Hepatocyte (in vitro differentiated cells): ENCODE results near the gene LRRC8A. TPM values are rescaled to one million over a fixed set of nuclear protein-coding genes. Genes with fewer than 3 reads are reported as not detected.
A peak's percentile ranks its signal among the peaks of the same experiment; 100 is the strongest.

Experiments
- DNase-seq: peaks from one replicate; pipeline ENCODE4 v3.0.0-alpha.2; 2016; ENCODE audit warnings: low spot score
- H2AFZ ChIP-seq: fragments of 200-600 bp; sonication (generic); 2 replicates; pipeline ENCODE4 v1.6.0; 2016; ENCODE audit warnings: antibody characterized with exemption, mild to moderate bottlenecking
- H3K27ac ChIP-seq: fragments of 200-600 bp; sonication (generic); 2 replicates; pipeline ENCODE4 v1.5.1; 2016; ENCODE audit warnings: mild to moderate bottlenecking
- H3K27me3 ChIP-seq: fragments of 200-600 bp; sonication (generic); 2 replicates; pipeline ENCODE4 v1.6.1; 2016
- H3K36me3 ChIP-seq: fragments of 200-600 bp; sonication (generic); replicated peaks from 2 replicates; pipeline ENCODE4 v1.5.1; 2016; ENCODE audit warnings: low read depth; ENCODE audit not compliant: insufficient read depth
- H3K4me1 ChIP-seq: fragments of 200-600 bp; sonication (generic); 2 replicates; pipeline ENCODE4 v1.5.1; 2016; ENCODE audit warnings: mild to moderate bottlenecking, moderate library complexity; ENCODE audit not compliant: insufficient read depth
- H3K4me2 ChIP-seq: fragments of 200-600 bp; sonication (generic); 2 replicates; pipeline ENCODE4 v1.6.0; 2016
- H3K4me3 ChIP-seq: fragments of 200-600 bp; sonication (generic); 2 replicates; pipeline ENCODE4 v1.5.1; 2016; ENCODE audit warnings: mild to moderate bottlenecking
- H3K79me2 ChIP-seq: fragments of 200-600 bp; sonication (generic); 2 replicates; pipeline ENCODE4 v1.6.0; 2017; ENCODE audit warnings: mild to moderate bottlenecking
- H3K9me2 ChIP-seq: fragments of 200-600 bp; sonication (generic); replicated peaks from 2 replicates; pipeline ENCODE4 v1.6.0; 2017; ENCODE audit warnings: mild to moderate bottlenecking; ENCODE audit not compliant: insufficient read depth
- H3K9me3 ChIP-seq: fragments of 200-600 bp; sonication (generic); 2 replicates; pipeline ENCODE4 v1.5.1; 2016; ENCODE audit warnings: low read depth, mild to moderate bottlenecking
- H4K20me1 ChIP-seq: fragments of 200-600 bp; sonication (generic); 2 replicates; pipeline ENCODE4 v1.6.0; 2016; ENCODE audit warnings: mild to moderate bottlenecking; ENCODE audit not compliant: insufficient read depth, poor library complexity, severe bottlenecking
- EZH2 ChIP-seq: fragments of 200-600 bp; sonication (generic); IDR thresholded peaks from 2 replicates; pipeline ENCODE4 v1.6.1; 2016; ENCODE audit warnings: antibody characterized with exemption, mild to moderate bottlenecking, borderline replicate concordance
- EZH2phosphoT487 ChIP-seq: fragments of 200-600 bp; sonication (generic); IDR thresholded peaks from one replicate; pipeline ENCODE4 v1.6.1; 2018; ENCODE audit warnings: antibody characterized with exemption, mild to moderate bottlenecking, low read depth, moderate library complexity; ENCODE audit not compliant: unreplicated experiment, severe bottlenecking
- WGBS: methylation state at CpG from one replicate; pipeline ENCODE4 v1.1.6; 2016; ENCODE audit warnings: low lambda C conversion rate; ENCODE audit errors: missing lambda C conversion rate; 5-methylcytosine and 5-hydroxymethylcytosine counted together
- polyA plus RNA-seq: library from polyadenylated mRNA; unstranded; fragments of >200 nt; fragmentation: Nextera tagmentation; extraction: Ambion mirVana; gene quantifications from 2 replicates; pipeline ENCODE4 v1.2.1, GENCODE V29; 2016
- total RNA-seq: library from RNA; depleted of rRNA; stranded (reverse); fragments of >200 nt; gene quantifications from 2 replicates; pipeline ENCODE4 v1.2.3, GENCODE V29; 2014
- TF ChIP-seq, protein P1 (sequence below): fragments of 200-600 bp; sonication (generic); IDR thresholded peaks from 2 replicates; pipeline ENCODE4 v1.5.1; 2016; ENCODE audit warnings: antibody characterized with exemption, mild to moderate bottlenecking; ENCODE audit not compliant: poor library complexity

Gene LRRC8A
- total and polyA plus RNA-seq, 2 experiments from 2014 or later: 30.7 to 55.6 TPM

DNA sequence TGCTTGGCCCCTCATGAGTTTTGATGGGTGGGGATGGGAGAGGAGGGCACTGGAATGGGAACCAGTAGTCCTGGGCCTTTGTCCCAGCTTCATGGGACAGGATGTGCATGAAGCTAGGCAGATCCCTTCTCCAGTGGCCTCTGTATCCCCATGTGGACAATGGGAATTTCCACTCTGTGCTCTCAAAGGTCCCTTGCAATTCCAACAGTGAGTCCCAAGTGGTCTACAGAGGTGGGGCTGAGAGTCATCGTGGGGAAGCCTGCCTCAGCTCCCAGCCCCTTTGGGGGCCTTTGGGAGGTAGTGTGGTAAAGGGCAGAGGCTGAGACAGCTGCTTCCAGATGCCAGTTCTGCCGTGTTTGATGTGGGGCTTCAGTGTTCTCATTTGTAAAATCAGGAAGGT, 37.0 kb downstream of the LRRC8A start:
- Histone ChIP-seq H3K79me2 (peaks cover 16% of the 10 kb centered on the region), H3K9me3 (no peaks in the 10 kb centered on the region), H3K9me2 (no peaks in the 10 kb centered on the region), H3K27ac (no peak overlapping the region), H4K20me1 (no peaks in the 10 kb centered on the region), H3K27me3 (no peaks in the 10 kb centered on the region), H3K36me3 (no peaks in the 10 kb centered on the region), H3K4me3 (no peak overlapping the region), H3K4me2 (no peak overlapping the region), H3K4me1 (peaks cover 24% of the 10 kb centered on the region), H2AFZ (no peak overlapping the region)
- DNase-seq: no peak
- no peak for TF ChIP-seq EZH2phosphoT487
- TF ChIP-seq EZH2: no peak
- 71% methylated on average over 2 of the region's 2 CpGs for WGBS

DNA sequence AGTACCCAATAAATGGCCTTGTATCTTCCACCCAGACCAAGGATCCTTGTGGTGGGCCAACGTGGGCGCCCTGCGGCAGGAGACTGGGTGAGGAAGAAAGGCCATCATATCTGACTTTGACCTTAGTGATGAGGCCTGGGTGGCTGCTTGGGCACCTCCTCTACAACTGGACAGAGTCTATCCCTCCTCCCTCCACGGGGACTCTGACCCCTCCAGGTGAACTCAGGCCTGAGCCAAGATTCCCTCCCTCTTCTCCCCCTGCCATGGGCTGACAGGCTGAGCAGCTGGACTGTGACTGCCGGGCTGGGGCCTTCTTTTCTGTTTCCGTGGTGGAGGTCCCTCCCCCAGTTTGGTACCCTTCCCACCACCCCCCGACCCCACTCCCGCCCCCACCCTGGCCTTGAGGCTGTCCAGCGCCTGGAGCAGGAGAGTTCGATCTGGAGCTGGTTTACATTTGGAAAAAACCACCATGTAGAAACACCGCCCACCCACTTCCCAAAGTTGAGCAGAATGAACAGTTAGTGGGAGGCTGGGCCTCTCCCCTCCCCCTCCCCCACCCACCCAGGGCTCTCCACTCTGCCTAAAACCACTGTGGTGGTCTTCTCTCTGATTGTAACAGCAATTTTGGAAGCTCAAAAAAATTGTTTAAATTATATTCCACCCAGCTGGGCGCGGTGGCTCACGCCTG, 37.6 kb downstream of the LRRC8A start:
- no peak overlapping the region for H2AFZ ChIP-seq
- DNase-seq: peak; percentile 46
- peaks cover 24% of the 10 kb centered on the region for H3K4me1 ChIP-seq
- H3K4me3 ChIP-seq: no peak overlapping the region
- H4K20me1 ChIP-seq: no peaks in the 10 kb centered on the region
- TF ChIP-seq, protein P1, sequence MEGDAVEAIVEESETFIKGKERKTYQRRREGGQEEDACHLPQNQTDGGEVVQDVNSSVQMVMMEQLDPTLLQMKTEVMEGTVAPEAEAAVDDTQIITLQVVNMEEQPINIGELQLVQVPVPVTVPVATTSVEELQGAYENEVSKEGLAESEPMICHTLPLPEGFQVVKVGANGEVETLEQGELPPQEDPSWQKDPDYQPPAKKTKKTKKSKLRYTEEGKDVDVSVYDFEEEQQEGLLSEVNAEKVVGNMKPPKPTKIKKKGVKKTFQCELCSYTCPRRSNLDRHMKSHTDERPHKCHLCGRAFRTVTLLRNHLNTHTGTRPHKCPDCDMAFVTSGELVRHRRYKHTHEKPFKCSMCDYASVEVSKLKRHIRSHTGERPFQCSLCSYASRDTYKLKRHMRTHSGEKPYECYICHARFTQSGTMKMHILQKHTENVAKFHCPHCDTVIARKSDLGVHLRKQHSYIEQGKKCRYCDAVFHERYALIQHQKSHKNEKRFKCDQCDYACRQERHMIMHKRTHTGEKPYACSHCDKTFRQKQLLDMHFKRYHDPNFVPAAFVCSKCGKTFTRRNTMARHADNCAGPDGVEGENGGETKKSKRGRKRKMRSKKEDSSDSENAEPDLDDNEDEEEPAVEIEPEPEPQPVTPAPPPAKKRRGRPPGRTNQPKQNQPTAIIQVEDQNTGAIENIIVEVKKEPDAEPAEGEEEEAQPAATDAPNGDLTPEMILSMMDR: no peak
- TF ChIP-seq EZH2phosphoT487: no peak
- TF ChIP-seq EZH2: no peak
- H3K79me2 ChIP-seq: peaks cover 14% of the 10 kb centered on the region
- H3K27ac ChIP-seq: peak overlapping the region; percentile 43
- no peaks in the 10 kb centered on the region for H3K9me3 ChIP-seq
- WGBS: 77% methylated on average over 7 of the region's 14 CpGs
- no peaks in the 10 kb centered on the region for H3K9me2 ChIP-seq
- no peak overlapping the region for H3K4me2 ChIP-seq
- H3K36me3 ChIP-seq: no peaks in the 10 kb centered on the region
- H3K27me3 ChIP-seq: no peaks in the 10 kb centered on the region

DNA sequence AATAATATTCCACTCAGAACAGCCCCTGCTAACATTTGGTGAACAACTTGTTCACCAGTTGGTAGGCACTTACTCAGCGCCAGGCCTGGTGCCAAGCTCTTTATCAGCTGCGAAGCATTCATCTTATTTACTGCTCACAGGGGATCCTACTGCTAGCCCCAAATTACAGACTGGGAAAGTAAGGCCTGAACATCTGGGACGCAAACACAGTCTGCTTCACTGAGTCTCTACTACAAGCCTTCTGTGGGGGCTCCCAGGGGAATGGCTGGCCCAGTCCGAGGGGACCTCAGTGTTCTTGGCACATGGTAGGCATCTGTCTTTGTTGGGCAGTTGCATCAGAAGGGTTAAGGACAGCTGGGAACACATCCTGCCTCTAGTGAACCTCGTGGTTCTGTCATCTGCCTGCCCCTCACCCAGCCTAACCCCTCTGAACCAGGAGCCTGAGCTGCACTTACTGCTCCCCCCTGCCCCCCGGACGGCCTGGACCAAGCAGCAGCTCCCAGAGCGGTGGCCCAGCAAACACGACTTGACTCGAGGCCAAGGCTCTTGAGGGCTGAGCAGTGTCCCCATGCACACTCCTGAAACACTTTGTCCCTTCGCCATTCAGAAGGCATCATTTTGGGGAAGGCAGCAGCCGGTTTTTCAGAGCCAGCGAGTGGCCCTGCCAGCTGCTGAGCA, 38.6 kb downstream of the LRRC8A start, which contains the start of gene PHYHD1:
Gene PHYHD1 (plus strand): TSS at position 602 of the 678 bp plus-strand sequence. CDS start 1,342 bp downstream, outside the sequence.
- no peaks in the 10 kb centered on the region for H3K9me3 ChIP-seq
- TF ChIP-seq EZH2 (no peak), EZH2phosphoT487 (no peak)
- TF ChIP-seq, protein P1: no peak
- peak within 1 kb of the TSS; percentile 69 for H3K4me2 ChIP-seq
- H2AFZ ChIP-seq: peak within 1 kb of the TSS; percentile 75
- WGBS: 66% methylated on average over 13 of the region's 13 CpGs
- peaks cover 24% of the 10 kb centered on the region for H3K4me1 ChIP-seq
- H3K27me3 ChIP-seq: no peaks in the 10 kb centered on the region
- DNase-seq: no peak
- peaks cover 7% of the 10 kb centered on the region for H3K79me2 ChIP-seq
- H3K36me3 ChIP-seq: no peaks in the 10 kb centered on the region
- peak within 1 kb of the TSS; percentile 89 for H3K27ac ChIP-seq
- no peak within 1 kb of the TSS for H3K4me3 ChIP-seq
- H4K20me1 ChIP-seq: no peaks in the 10 kb centered on the region
- no peaks in the 10 kb centered on the region for H3K9me2 ChIP-seq

DNA sequence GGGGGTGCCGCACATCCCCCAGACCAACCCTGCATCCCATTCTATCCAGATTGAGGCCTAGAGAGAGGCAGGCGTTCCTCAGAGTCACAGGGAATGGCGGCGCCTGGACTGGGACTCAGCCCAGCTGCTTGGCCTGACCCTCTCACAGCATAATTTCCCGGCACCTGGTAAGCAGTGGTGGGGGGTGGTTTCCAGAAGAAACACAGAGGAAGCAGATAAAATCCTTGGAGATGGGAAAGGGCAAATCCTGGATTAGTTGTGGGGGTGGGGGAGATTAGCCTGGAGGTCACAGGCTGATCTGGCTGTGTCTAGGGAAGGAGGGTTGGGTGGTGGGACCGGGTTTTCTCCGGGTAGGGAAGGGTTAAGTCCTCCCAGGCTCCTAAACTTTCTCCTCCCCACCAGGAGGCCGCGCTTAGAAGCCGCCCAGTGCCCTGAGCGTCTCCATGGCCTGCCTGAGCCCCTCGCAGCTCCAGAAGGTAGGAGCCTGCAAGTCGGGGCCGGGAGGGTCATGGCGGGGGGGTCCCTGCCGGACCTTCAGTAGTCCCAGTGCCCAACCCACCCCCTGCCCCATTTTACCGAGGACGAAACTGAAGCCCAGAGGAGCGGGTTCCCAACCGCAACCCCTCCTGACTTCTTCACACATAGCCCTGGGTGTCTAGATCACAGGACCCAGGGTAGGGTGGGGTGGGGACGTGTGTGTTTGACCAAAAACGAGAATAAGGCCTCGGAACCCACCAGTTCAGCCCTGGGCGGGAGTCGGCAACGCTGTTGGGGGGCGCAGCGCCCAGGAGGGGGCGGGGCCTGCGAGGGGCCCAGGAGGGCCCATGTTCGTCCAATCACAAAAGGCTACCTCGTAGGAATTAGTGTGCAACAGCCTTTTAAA, 40.2 kb downstream of the LRRC8A start:
- Histone ChIP-seq H3K79me2 (peaks cover 7% of the 10 kb centered on the region), H4K20me1 (no peaks in the 10 kb centered on the region), H3K9me3 (no peaks in the 10 kb centered on the region), H3K4me3 (peak overlapping the region; percentile 40), H3K27me3 (no peaks in the 10 kb centered on the region), H3K4me2 (peak overlapping the region; percentile 69), H3K4me1 (peaks cover 24% of the 10 kb centered on the region), H3K9me2 (no peaks in the 10 kb centered on the region), H2AFZ (peak overlapping the region; percentile 75), H3K27ac (peak overlapping the region; percentile 89), H3K36me3 (no peaks in the 10 kb centered on the region)
- no peak for TF ChIP-seq EZH2
- TF ChIP-seq, protein P1: no peak
- no peak for TF ChIP-seq EZH2phosphoT487
- DNase-seq: peak; percentile 80
- 5% methylated on average over 26 of the region's 32 CpGs for WGBS
